ENCODE results near the gene VPS36. TPM values are rescaled to one million over a fixed set of nuclear protein-coding genes. Genes with fewer than 3 reads are reported as not detected.

VPS36 gene
- total RNA-seq, 4 donors from 2014 or later, result 68.1 to 148 (median 92.6) TPM

- no peak overlapping the region for H3K4me3 ChIP-seq (ENCODE audit: low read depth, poor library complexity, severe bottlenecking)
- no peak for TF ChIP-seq POLR2A (IDR thresholded peaks at IDR 0.05)
- TF ChIP-seq, protein P1, sequence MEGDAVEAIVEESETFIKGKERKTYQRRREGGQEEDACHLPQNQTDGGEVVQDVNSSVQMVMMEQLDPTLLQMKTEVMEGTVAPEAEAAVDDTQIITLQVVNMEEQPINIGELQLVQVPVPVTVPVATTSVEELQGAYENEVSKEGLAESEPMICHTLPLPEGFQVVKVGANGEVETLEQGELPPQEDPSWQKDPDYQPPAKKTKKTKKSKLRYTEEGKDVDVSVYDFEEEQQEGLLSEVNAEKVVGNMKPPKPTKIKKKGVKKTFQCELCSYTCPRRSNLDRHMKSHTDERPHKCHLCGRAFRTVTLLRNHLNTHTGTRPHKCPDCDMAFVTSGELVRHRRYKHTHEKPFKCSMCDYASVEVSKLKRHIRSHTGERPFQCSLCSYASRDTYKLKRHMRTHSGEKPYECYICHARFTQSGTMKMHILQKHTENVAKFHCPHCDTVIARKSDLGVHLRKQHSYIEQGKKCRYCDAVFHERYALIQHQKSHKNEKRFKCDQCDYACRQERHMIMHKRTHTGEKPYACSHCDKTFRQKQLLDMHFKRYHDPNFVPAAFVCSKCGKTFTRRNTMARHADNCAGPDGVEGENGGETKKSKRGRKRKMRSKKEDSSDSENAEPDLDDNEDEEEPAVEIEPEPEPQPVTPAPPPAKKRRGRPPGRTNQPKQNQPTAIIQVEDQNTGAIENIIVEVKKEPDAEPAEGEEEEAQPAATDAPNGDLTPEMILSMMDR (IDR thresholded peaks at IDR 0.05), result no peak
- DNase-seq (ENCODE audit: low spot score in 2 of 2), result no peak
- 60 to 83% methylated on average over 2 of the region's 2 CpGs for WGBS, 2 donors
- intact Hi-C loops (cut with DNase I; ENCODE audit: low total_unique reads), result no loop called here
These were observed 3.1 kb downstream of the VPS36 start for GRCh38 chr13:52447354-52447753.

GRCh38 chr13:52446265-52446664 is 4.2 kb downstream of the VPS36 start:
- no peak overlapping the region for H3K4me3 ChIP-seq (ENCODE audit: low read depth, poor library complexity, severe bottlenecking)
- intact Hi-C loops (cut with DNase I; ENCODE audit: low total_unique reads), result no loop called here
- no peak for DNase-seq (ENCODE audit: low spot score in 2 of 2)
- no peak for TF ChIP-seq POLR2A (IDR thresholded peaks at IDR 0.05)
- TF ChIP-seq, protein P1 (IDR thresholded peaks at IDR 0.05), result no peak
- WGBS, 2 donors, result 55 to 59% methylated on average over 1 of the region's 1 CpG

DNA sequence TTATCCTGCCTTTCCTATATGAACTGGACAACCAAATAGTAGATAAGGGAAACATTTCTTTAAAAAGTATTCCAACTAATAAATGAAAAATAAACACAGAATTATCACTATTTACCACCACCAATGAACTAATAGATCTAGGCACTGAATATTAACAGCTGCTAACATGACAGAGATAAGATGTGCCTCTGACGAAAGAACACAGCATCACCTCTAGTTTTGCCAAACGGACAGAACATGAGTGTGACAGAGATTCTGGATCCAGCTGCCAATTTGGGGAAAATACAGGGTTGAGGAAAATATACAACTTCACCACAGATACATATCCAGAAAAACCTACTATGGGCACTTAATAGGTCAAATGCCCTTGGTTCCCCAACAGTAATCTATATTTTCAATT is 18.0 kb downstream of the VPS36 start:
- DNase-seq (ENCODE audit: low spot score in 2 of 2), result no peak
- 89 to 91% methylated on average over 2 of the region's 2 CpGs for WGBS, 2 donors
- H3K4me3 ChIP-seq (ENCODE audit: low read depth, poor library complexity, severe bottlenecking), result no peak overlapping the region
- TF ChIP-seq POLR2A (IDR thresholded peaks at IDR 0.05), result no peak
- TF ChIP-seq, protein P1 (IDR thresholded peaks at IDR 0.05), result no peak
- intact Hi-C loops (cut with DNase I; ENCODE audit: low total_unique reads), result no loop called here

DNA sequence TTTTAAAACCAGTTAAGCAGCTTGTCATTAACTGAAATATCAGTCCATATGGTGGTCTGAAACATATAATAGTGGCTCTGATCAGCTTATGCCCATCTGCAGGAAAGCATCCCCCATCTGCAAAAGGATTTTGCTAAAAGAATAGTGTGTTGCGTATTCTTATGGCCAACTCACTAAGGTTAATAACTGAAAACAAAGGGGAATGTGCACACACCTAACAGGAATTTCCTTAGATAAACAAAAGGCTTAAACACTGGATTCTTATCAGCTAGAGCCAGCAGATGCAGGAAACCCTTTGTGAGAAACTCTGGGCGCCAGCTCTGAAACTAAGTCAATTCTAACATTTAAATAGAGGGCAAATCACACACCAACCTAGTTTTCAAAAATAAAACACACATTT is 22.1 kb downstream of the VPS36 start:
- H3K4me3 ChIP-seq (ENCODE audit: low read depth, poor library complexity, severe bottlenecking), result no peak overlapping the region
- WGBS, 2 donors, result 74 to 76% methylated on average over 2 of the region's 2 CpGs
- intact Hi-C loops (cut with DNase I; ENCODE audit: low total_unique reads), result no loop called here
- DNase-seq (ENCODE audit: low spot score in 2 of 2), result no peak
- no peak for TF ChIP-seq POLR2A (IDR thresholded peaks at IDR 0.05)
- TF ChIP-seq, protein P1 (IDR thresholded peaks at IDR 0.05), result no peak

GRCh38 chr13:52421216-52421615 is 29.2 kb downstream of the VPS36 start:
- 93 to 95% methylated on average over 3 of the region's 3 CpGs for WGBS, 2 donors
- no peak for DNase-seq (ENCODE audit: low spot score in 2 of 2)
- H3K4me3 ChIP-seq (ENCODE audit: low read depth, poor library complexity, severe bottlenecking), result no peak overlapping the region
- TF ChIP-seq, protein P1 (IDR thresholded peaks at IDR 0.05), result no peak
- TF ChIP-seq POLR2A (IDR thresholded peaks at IDR 0.05), result no peak
- intact Hi-C loops (cut with DNase I; ENCODE audit: low total_unique reads), result no loop called here

- H3K4me3 ChIP-seq (ENCODE audit: low read depth, poor library complexity, severe bottlenecking), result no peak overlapping the region
- no peak for DNase-seq (ENCODE audit: low spot score in 2 of 2)
- WGBS, 2 donors, result 29 to 32% methylated on average over 1 of the region's 1 CpG
- TF ChIP-seq POLR2A (IDR thresholded peaks at IDR 0.05), result no peak
- TF ChIP-seq, protein P1 (IDR thresholded peaks at IDR 0.05), result no peak
- intact Hi-C loops (cut with DNase I; ENCODE audit: low total_unique reads), result no loop called here
These were observed 31.4 kb downstream of the VPS36 start for GRCh38 chr13:52419080-52419479.

Measured in lower leg skin (tissue), 4 donors.